GM23338 (cell line): Measurements from ENCODE around the gene TARBP1. TPM values are rescaled to one million over a fixed set of nuclear protein-coding genes. Genes with fewer than 3 reads are reported as not detected.

Source experiments
- EZH2 ChIP-seq: fragments of 200-600 bp; sonication (generic); IDR thresholded peaks from one replicate; pipeline ENCODE4 v1.8.0; 2017; ENCODE audit warnings: antibody characterized with exemption, mild to moderate bottlenecking, low read depth; ENCODE audit not compliant: unreplicated experiment
- EZH2phosphoT487 ChIP-seq: fragments of 200-600 bp; sonication (generic); IDR thresholded peaks from one replicate; pipeline ENCODE4 v1.8.1; 2018; ENCODE audit warnings: antibody characterized with exemption; ENCODE audit not compliant: unreplicated experiment
- POLR2AphosphoS5 ChIP-seq: IDR thresholded peaks from 2 replicates; pipeline ENCODE4 v1.6.1; 2016; ENCODE audit warnings: antibody characterized with exemption, low read depth
- REST ChIP-seq: IDR thresholded peaks from one replicate; pipeline ENCODE4 v1.6.1; 2018; ENCODE audit warnings: antibody characterized with exemption; ENCODE audit not compliant: unreplicated experiment
- STAT1 ChIP-seq: IDR thresholded peaks from one replicate; pipeline ENCODE4 v1.6.1; 2016; ENCODE audit warnings: antibody characterized with exemption; ENCODE audit not compliant: unreplicated experiment
- ZNF114 ChIP-seq: fragments of 250-450 bp; sonication (Bioruptor Pico); IDR thresholded peaks from 2 replicates; pipeline ENCODE4 v1.5.0; 2020; ENCODE audit warnings: mild to moderate bottlenecking, moderate library complexity
- ZNF331 ChIP-seq: fragments of 250-450 bp; sonication (Bioruptor Pico); IDR thresholded peaks from 2 replicates; pipeline ENCODE4 v1.5.0; 2020; ENCODE audit warnings: low read depth, mild to moderate bottlenecking, moderate library complexity
- ZNF462 ChIP-seq: fragments of 250-450 bp; sonication (Bioruptor Pico); IDR thresholded peaks from 2 replicates; pipeline ENCODE4 v1.5.0; 2020; ENCODE audit warnings: mild to moderate bottlenecking, moderate library complexity
- polyA plus RNA-seq: library from polyadenylated mRNA; unstranded; fragments of >200 nt; fragmentation: Nextera tagmentation; extraction: Ambion mirVana; gene quantifications from 2 replicates; pipeline ENCODE4 v1.2.1, GENCODE V29; 2016
- total RNA-seq: library from RNA; depleted of rRNA; stranded (reverse); fragments of >200 nt; shearing (Covaris generic); gene quantifications from 2 replicates; pipeline ENCODE4 v1.2.3, GENCODE V29; 2014

TARBP1 gene
- total and polyA plus RNA-seq, 2 experiments from 2014 or later = 14.9 to 18.8 TPM

GRCh38 chr1:234525099-234525799, 46.3 kb upstream of the TARBP1 start (continued):
- no peak for TF ChIP-seq ZNF462 (CRISPR knock-in tag)
- no peak for TF ChIP-seq POLR2AphosphoS5
- no peak for TF ChIP-seq ZNF331 (CRISPR knock-in tag)
- no peak for TF ChIP-seq EZH2
- TF ChIP-seq EZH2phosphoT487 = no peak
- TF ChIP-seq REST = no peak
- no peak for TF ChIP-seq ZNF114 (CRISPR knock-in tag)
- TF ChIP-seq STAT1 = no peak
